Fibroblast of lung (primary cell): ENCODE results near the gene LDHB. TPM values are rescaled to one million over a fixed set of nuclear protein-coding genes. Genes with fewer than 3 reads are reported as not detected.
A peak's percentile ranks its signal among the peaks of the same experiment; 100 is the strongest.

Experiments
- DNase-seq, 2 donors: peaks; one replicate each; pipeline versions ENCODE4 v3.0.0 to v3.0.0-alpha.2; 2010; ENCODE audit warnings: low read depth in 2 of 2
- H2AFZ ChIP-seq: 2 replicates; pipeline ENCODE4 v1.5.1; 2012; ENCODE audit warnings: low read length, control low read depth, inconsistent platforms
- H3K27ac ChIP-seq: 2 replicates; pipeline ENCODE4 v1.5.1; 2011; ENCODE audit warnings: low read length, control low read depth; ENCODE audit not compliant: insufficient read depth
- H3K27me3 ChIP-seq: 2 replicates; pipeline ENCODE4 v1.5.1; 2011; ENCODE audit warnings: mild to moderate bottlenecking, low read length; ENCODE audit not compliant: control insufficient read depth, insufficient read depth
- H3K36me3 ChIP-seq: 2 replicates; pipeline ENCODE4 v1.5.1; 2011; ENCODE audit warnings: low read length; ENCODE audit not compliant: control insufficient read depth, insufficient read depth
- H3K4me1 ChIP-seq: 2 replicates; pipeline ENCODE4 v1.5.1; 2011; ENCODE audit warnings: low read length; ENCODE audit not compliant: control insufficient read depth, insufficient read depth; ENCODE audit errors: extremely low read depth
- H3K4me2 ChIP-seq: 2 replicates; pipeline ENCODE4 v1.5.1; 2011; ENCODE audit warnings: low read length, control low read depth; ENCODE audit not compliant: insufficient read depth; ENCODE audit errors: extremely low read depth
- H3K4me3 ChIP-seq, 4 experiments: fragments of 200-600 bp in 1 of 4; sonication (generic) in 1 of 4; replicated peaks in 1 of 4; 2 replicates each; pipeline ENCODE4 v1.5.1; 2011 to 2016; ENCODE audit warnings: low read length in 4 of 4, low read depth in 3 of 4, mild to moderate bottlenecking in 3 of 4, control low read depth in 2 of 4, inconsistent platforms in 1 of 4, mixed read lengths in 1 of 4; ENCODE audit not compliant: insufficient read depth in 1 of 4; ENCODE audit errors: control extremely low read depth in 1 of 4
- H3K79me2 ChIP-seq: 2 replicates; pipeline ENCODE4 v1.5.1; 2012; ENCODE audit warnings: mild to moderate bottlenecking, low read length, inconsistent platforms; ENCODE audit not compliant: control insufficient read depth, insufficient read depth
- H3K9ac ChIP-seq: 2 replicates; pipeline ENCODE4 v1.5.1; 2011; ENCODE audit warnings: mild to moderate bottlenecking, low read length, control low read depth; ENCODE audit not compliant: insufficient read depth
- H3K9me3 ChIP-seq: 2 replicates; pipeline ENCODE4 v1.5.1; 2012; ENCODE audit warnings: low read depth, low read length; ENCODE audit not compliant: control insufficient read depth, insufficient read depth
- H4K20me1 ChIP-seq: 2 replicates; pipeline ENCODE4 v1.5.1; 2011; ENCODE audit warnings: low read length; ENCODE audit not compliant: control insufficient read depth, insufficient read depth; ENCODE audit errors: extremely low read depth
- CTCF ChIP-seq, 2 donors: IDR thresholded peaks in 1 of 2; conservative IDR thresholded peaks in 1 of 2; 1 replicate in 1 of 2; 2 replicates in 1 of 2; pipeline ENCODE4 v1.5.1; 2011 to 2012; ENCODE audit warnings: low read length in 2 of 2, control low read depth in 1 of 2, inconsistent platforms in 1 of 2, low read depth in 1 of 2, mild to moderate bottlenecking in 1 of 2
- EZH2 ChIP-seq: IDR thresholded peaks from 2 replicates; pipeline ENCODE4 v1.5.1; 2012; ENCODE audit warnings: low read length, control low read depth, mild to moderate bottlenecking; ENCODE audit errors: missing control alignments
- polyA plus RNA-seq, 2 donors: library from polyadenylated mRNA; depleted of rRNA in 1 of 2; stranded (reverse) in 1 of 2; unstranded in 1 of 2; fragments of >200 nt; gene quantifications; 2 replicates each; pipeline ENCODE4 v1.2.1, GENCODE V29; 2011 to 2012; ENCODE audit warnings: missing spikeins in 1 of 2
- total RNA-seq: library from RNA; depleted of rRNA; stranded (reverse); fragments of >200 nt; gene quantifications from 2 replicates; pipeline ENCODE4 v1.2.1, GENCODE V29; 2014

The LDHB gene
- total and polyA plus RNA-seq, 2 donors (not counting 1 experiment from before 2014, with no cell fraction given): 628 to 905 TPM

- Histone ChIP-seq H3K4me3 (no peak overlapping the region), H3K79me2 (no peaks in the 10 kb centered on the region), H3K36me3 (no peaks in the 10 kb centered on the region), H4K20me1 (no peaks in the 10 kb centered on the region), H3K27me3 (no peaks in the 10 kb centered on the region), H3K9me3 (no peaks in the 10 kb centered on the region), H3K4me1 (no peaks in the 10 kb centered on the region), H3K27ac (no peak overlapping the region), H3K4me2 (no peak overlapping the region), H2AFZ (no peak overlapping the region), H3K9ac (no peak overlapping the region)
- TF ChIP-seq EZH2 (no peak), CTCF (conservative IDR thresholded peaks at IDR 0.05 in 1 of 2, IDR thresholded peaks at IDR 0.05 in 1 of 2; ENCODE audit: low read depth in 1 of 2, low read length in 2 of 2) (no peak)
- peak in 1 of 2 donors; percentile 0 for DNase-seq
Observed at GRCh38 chr12:21615431-21615830, 42.2 kb downstream of the LDHB start.

- no peak overlapping the region for H2AFZ ChIP-seq
- H3K27ac ChIP-seq: no peak overlapping the region
- no peak for TF ChIP-seq EZH2
- no peak for TF ChIP-seq CTCF (conservative IDR thresholded peaks at IDR 0.05 in 1 of 2, IDR thresholded peaks at IDR 0.05 in 1 of 2; ENCODE audit: low read depth in 1 of 2, low read length in 2 of 2)
- no peaks in the 10 kb centered on the region for H3K36me3 ChIP-seq
- no peaks in the 10 kb centered on the region for H3K79me2 ChIP-seq
- no peak overlapping the region for H3K9ac ChIP-seq
- no peak overlapping the region for H3K4me2 ChIP-seq
- H3K27me3 ChIP-seq: no peaks in the 10 kb centered on the region
- DNase-seq: no peak
- H3K4me1 ChIP-seq: no peaks in the 10 kb centered on the region
- H3K9me3 ChIP-seq: no peaks in the 10 kb centered on the region
- H4K20me1 ChIP-seq: no peaks in the 10 kb centered on the region
- no peak overlapping the region for H3K4me3 ChIP-seq
Observed at GRCh38 chr12:21614506-21614905, 43.1 kb downstream of the LDHB start.

- Histone ChIP-seq H3K4me1 (no peaks in the 10 kb centered on the region), H3K9ac (no peak overlapping the region)
- peak in 1 of 2 donors; percentile 59 for DNase-seq
Observed at GRCh38 chr12:21613931-21614330, 43.7 kb downstream of the LDHB start.

More at GRCh38 chr12:21613931-21614330, 43.7 kb downstream of the LDHB start:
- TF ChIP-seq EZH2 (no peak), CTCF (conservative IDR thresholded peaks at IDR 0.05 in 1 of 2, IDR thresholded peaks at IDR 0.05 in 1 of 2; ENCODE audit: low read depth in 1 of 2, low read length in 2 of 2) (peak in 1 of 2 donors; percentile 42)
- Histone ChIP-seq H3K4me2 (no peak overlapping the region), H2AFZ (no peak overlapping the region), H3K27ac (no peak overlapping the region), H3K4me3 (no peak overlapping the region), H3K79me2 (no peaks in the 10 kb centered on the region), H3K9me3 (no peaks in the 10 kb centered on the region), H3K27me3 (no peaks in the 10 kb centered on the region), H4K20me1 (no peaks in the 10 kb centered on the region), H3K36me3 (no peaks in the 10 kb centered on the region)
